Stimulated activated CD4-positive, alpha-beta T cell treated with anti-CD3 and anti-CD28 coated beads, Interleukin-12 subunit alpha, Interleukin-12 subunit beta, amount 100 ng/mL, for 24 hours (primary cell): ENCODE measurements around the gene DUSP28.
A peak's percentile ranks its signal among the peaks of the same experiment; 100 is the strongest.

Experiments
- DNase-seq, 2 experiments: peaks; one replicate each; pipeline ENCODE4 v3.0.0-alpha.2; 2020; ENCODE audit warnings: low read depth in 2 of 2

DUSP28 gene

DNA sequence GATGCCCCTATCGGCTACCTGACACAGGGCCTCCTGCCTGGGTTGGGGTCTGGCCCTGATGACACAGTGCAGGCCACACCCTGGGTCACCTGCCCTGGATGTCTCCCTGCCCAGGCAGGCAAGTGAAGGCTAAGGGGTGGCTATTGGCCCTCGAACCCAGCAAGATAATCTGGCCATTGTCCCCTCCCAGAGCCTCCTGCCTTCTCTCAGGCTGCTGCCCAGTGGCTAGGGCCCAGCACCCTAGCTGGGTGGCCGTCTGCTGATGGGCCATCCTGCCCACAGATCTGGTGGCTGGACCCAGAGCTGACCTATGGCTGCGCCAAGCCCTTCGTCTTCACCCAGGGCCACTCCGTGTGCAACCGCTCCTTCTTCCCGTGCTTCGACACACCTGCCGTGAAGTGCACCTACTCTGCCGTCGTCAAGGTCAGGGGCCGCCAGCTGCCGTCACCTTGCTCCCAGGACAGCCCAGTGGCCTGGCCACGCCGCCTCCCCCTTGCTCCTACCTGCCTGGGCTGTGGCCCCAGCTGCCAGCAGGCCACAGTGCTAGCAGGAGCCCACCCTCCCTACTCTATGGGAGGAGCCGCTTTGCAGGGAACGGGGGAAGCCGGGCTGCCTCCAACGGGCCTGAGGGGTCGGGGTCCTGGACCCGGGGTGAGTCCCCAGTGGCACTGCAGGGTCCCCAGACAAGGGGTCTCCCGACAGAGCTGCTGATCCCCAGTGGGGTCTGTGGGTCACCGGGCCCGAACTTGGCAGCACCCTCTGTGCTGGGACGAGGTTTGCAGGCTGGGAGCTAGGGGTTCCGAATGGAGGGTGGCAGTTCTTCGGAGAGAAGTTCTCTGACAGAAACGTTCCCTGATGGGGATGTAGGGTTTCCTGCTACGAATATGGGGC lies 12.2 kb downstream of the DUSP28 start:
- DNase-seq: no peak

- no peak for DNase-seq
Measured at GRCh38 chr2:240573071-240573515, 12.9 kb downstream of the DUSP28 start.

DNA sequence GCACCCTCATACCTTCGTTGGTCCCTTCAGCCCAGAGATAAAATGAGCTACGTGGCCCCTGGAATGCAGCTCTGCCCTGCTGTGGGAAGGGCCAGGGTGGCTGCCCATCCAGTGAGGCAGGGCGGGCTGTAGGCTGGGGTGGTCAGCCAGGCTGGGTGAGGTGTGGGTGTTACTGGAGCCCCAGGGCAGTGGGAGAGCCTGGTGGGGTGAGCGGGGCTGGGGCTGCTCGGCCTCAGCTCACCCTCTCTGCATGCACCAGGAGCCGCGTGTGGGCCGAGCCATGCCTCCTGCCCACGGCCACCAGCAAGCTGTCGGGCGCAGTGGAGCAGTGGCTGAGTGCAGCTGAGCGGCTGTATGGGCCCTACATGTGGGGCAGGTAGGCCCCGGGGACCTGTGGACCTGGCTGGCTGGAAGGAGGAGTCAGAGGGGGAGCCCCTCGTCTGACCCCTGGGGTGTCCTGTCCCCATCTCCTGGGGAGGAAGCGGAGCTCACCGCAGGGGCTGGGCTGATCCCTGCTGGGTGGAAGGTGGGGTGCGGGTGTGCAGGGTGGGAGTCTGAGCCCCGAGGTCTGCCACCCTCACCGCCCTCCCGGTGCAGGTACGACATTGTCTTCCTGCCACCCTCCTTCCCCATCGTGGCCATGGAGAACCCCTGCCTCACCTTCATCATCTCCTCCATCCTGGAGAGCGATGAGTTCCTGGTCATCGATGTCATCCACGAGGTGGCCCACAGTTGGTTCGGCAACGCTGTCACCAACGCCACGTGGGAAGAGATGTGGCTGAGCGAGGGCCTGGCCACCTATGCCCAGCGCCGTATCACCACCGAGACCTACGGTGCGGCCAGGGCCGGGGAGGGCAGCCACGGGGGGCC lies 13.6 kb downstream of the DUSP28 start:
- DNase-seq: no peak

GRCh38 chr2:240574386-240575100 lies 14.4 kb downstream of the DUSP28 start:
- no peak for DNase-seq

- DNase-seq: no peak
Measured at GRCh38 chr2:240575101-240575965, 15.2 kb downstream of the DUSP28 start.

GRCh38 chr2:240576036-240576435 lies 15.9 kb downstream of the DUSP28 start:
- no peak for DNase-seq

DNA sequence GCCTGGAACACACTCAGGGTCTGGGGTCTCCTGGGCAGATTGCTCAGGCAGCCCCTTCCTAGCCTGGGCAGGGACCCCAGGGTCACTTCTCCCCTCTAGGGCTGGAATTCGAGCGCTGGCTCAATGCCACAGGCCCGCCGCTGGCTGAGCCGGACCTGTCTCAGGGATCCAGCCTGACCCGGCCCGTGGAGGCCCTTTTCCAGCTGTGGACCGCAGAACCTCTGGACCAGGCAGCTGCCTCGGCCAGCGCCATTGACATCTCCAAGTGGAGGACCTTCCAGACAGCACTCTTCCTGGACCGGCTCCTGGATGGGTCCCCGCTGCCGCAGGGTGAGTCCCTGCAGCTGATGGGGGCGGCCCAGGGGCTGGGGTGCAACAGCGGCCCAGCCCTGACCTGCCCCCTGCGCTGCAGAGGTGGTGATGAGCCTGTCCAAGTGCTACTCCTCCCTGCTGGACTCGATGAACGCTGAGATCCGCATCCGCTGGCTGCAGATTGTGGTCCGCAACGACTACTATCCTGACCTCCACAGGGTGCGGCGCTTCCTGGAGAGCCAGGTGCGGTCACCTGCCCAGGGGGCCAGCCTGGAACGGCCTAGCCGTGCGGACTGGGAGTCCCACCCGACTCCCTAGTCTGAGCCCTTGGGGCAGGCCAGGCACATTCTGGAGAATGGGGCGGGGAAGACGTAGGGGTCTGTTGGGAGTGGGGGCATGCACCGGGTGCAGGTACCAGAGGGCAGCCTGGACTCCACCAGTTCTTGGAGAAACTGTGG lies 16.5 kb downstream of the DUSP28 start:
- no peak for DNase-seq

DNA sequence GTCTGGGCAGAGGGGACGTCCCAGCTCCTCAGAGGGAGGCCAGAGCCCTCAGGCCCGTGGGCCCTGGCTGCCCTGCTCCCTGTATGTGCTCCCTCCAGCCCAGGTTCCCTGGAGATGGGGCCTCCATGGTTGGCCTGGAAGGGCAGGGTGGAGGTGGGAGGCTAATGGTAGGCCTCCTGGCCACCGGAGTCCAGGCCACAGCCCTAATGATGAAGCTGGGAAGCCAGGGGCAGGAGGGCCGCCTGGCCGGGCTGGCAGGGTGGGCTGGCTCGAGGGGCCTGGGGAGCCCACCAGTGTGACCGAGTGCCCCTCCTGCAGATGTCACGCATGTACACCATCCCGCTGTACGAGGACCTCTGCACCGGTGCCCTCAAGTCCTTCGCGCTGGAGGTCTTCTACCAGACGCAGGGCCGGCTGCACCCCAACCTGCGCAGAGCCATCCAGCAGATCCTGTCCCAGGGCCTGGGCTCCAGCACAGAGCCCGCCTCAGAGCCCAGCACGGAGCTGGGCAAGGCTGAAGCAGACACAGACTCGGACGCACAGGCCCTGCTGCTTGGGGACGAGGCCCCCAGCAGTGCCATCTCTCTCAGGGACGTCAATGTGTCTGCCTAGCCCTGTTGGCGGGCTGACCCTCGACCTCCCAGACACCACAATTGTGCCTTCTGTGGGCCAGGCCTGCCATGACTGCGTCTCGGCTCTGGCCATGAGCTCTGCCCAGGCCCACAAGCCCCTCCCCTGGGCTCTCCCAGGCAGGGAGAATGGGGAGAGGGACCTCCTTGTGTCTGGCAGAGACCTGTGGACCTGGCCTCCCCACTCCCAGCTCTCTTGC lies 17.3 kb downstream of the DUSP28 start:
- DNase-seq: no peak

DNA sequence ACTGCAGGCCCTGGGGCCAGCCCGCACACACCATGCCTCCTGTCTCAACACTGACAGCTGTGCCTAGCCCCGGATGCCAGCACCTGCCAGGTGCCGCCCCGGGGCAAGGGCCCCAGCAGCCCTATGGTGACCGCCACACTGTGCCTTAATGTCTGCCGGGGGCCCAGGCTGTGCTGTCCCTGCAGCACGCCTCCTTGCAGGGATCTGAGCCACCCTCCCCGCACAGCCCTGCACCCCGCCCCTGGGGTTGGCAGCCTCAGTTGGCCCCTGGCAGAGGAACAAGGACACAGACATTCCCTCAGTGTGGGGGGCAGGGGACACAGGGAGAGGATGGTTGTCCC lies 17.9 kb downstream of the DUSP28 start:
- DNase-seq: no peak

DNA sequence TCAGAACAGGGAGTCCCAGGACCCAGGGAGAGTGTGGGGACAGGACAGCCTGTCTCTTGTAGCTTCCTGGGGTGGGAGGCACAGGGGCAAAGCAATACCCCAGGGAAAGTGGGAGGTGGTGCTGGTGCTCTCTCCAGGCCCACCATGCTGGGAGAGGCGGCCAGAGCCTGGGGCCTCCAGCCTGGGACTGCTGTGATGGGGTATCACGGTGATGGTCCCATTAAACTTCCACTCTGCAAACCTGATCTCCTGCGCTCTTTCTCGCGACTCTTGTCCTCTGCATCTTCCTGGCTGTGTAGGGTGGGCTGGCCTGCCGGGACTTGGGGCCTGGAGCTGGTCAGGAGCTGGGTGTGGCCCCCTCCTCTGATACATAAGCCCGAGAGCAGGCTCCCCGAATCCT lies 18.3 kb downstream of the DUSP28 start:
- DNase-seq: no peak

- no peak for DNase-seq
Measured at GRCh38 chr2:240579071-240579762, 19.1 kb downstream of the DUSP28 start.

- DNase-seq: peak in 1 of 2 experiments; percentile 66
Measured at GRCh38 chr2:240579771-240580614, 19.8 kb downstream of the DUSP28 start.

DNA sequence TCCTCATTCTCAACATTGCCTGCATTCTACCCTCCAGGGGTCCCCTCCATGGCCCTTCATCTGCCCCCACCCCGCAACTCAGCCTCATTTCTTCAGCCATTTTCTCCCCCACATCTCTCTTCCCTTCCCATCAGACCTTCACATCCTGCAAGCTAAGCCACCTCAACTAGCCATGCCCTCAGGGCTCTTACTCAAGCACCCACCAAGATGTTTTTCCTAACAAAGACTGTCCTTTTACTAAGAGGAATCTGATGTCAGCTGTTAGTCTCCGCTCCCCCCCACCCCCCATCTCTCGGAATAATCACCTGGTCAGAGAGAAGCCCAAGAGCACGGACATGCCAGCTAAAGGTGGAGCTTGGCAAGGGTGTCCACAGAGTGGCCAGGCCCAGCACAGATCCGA lies 21.7 kb downstream of the DUSP28 start:
- no peak for DNase-seq

GRCh38 chr2:240582781-240583180 lies 22.6 kb downstream of the DUSP28 start:
- DNase-seq: no peak

DNA sequence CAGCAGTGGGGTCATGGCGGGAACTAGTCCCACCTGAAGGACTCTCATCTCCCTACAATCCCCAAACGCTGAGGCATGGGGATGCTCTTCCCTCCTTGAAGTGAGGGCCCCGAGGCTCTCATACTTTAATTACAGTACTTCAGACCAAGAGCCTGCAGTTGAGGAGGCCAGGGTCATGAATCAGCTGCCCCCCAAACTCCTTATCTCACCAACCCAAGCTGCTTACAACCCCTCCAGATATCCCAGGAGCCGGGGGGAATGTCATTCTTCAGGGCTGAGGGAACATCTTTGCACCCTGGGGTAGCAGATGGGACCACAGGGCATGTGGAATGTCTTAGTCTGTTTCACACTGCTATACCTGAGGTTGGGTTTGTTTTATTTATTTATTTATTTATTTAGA lies 23.6 kb downstream of the DUSP28 start:
- no peak for DNase-seq

GRCh38 chr2:240584486-240585031 lies 24.4 kb downstream of the DUSP28 start:
- no peak for DNase-seq

DNA sequence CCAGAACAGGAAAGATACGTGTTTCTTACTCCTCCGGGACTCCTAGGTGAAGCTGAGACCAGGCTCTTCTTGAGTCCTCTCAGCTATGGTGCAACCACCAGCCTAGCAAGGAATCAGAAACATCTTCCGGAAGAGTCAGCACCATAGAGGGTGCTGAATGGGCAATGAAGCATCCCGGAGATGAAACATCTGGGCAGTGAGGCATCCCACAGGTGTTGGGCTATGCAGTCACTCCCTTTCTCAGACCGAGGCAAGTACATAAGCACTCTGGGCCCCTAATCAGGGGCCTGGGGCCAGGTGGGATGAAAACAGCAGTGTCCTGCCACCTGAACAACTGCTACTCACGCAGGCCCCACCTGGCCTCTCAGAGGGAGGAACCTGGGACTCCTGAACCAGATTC lies 24.9 kb downstream of the DUSP28 start:
- DNase-seq: no peak
